ENCODE data around the gene SLC25A10.
A peak's percentile ranks its signal among the peaks of the same experiment; 100 is the strongest.

Gene SLC25A10

GRCh38 chr17:81686614-81687013 lies 25.5 kb upstream of the SLC25A10 start:
- no peak for DNase-seq (ENCODE audit: low read depth in 2 of 2)

GRCh38 chr17:81687770-81688541 lies 24.1 kb upstream of the SLC25A10 start:
- no peak for DNase-seq (ENCODE audit: low read depth in 2 of 2)

- no peak for DNase-seq (ENCODE audit: low read depth in 2 of 2)
Observed at GRCh38 chr17:81688616-81689015, 23.5 kb upstream of the SLC25A10 start.

- no peak for DNase-seq (ENCODE audit: low read depth in 2 of 2)
Observed at GRCh38 chr17:81690066-81690465, 22.0 kb upstream of the SLC25A10 start.

- DNase-seq (ENCODE audit: low read depth in 2 of 2), result no peak
Observed at GRCh38 chr17:81690549-81690948, 21.5 kb upstream of the SLC25A10 start.

GRCh38 chr17:81691196-81691595 lies 20.9 kb upstream of the SLC25A10 start:
- DNase-seq (ENCODE audit: low read depth in 2 of 2), result no peak

- no peak for DNase-seq (ENCODE audit: low read depth in 2 of 2)
Observed at GRCh38 chr17:81691608-81692007, 20.5 kb upstream of the SLC25A10 start.

- no peak for DNase-seq (ENCODE audit: low read depth in 2 of 2)
Observed at GRCh38 chr17:81693509-81694210, 18.4 kb upstream of the SLC25A10 start.

GRCh38 chr17:81694810-81695209 lies 17.3 kb upstream of the SLC25A10 start:
- no peak for DNase-seq (ENCODE audit: low read depth in 2 of 2)

GRCh38 chr17:81695211-81695610 lies 16.9 kb upstream of the SLC25A10 start:
- DNase-seq (ENCODE audit: low read depth in 2 of 2), result no peak

- no peak for DNase-seq (ENCODE audit: low read depth in 2 of 2)
Observed at GRCh38 chr17:81695801-81696200, 16.3 kb upstream of the SLC25A10 start.

- DNase-seq (ENCODE audit: low read depth in 2 of 2), result no peak
Observed at GRCh38 chr17:81696218-81696941, 15.7 kb upstream of the SLC25A10 start.

GRCh38 chr17:81697261-81698044 lies 14.6 kb upstream of the SLC25A10 start:
- DNase-seq (ENCODE audit: low read depth in 2 of 2), result no peak

GRCh38 chr17:81700353-81701287 lies 11.5 kb upstream of the SLC25A10 start:
- no peak for DNase-seq (ENCODE audit: low read depth in 2 of 2)

- no peak for DNase-seq (ENCODE audit: low read depth in 2 of 2)
Observed at GRCh38 chr17:81701288-81702071, 10.6 kb upstream of the SLC25A10 start.

GRCh38 chr17:81702934-81703746 lies 8.9 kb upstream of the SLC25A10 start, which contains the start of gene MRPL12:
MRPL12 (plus strand) TSS chr17:81703367; CDS start chr17:81703502, 135 bp downstream.
- DNase-seq (ENCODE audit: low read depth in 2 of 2), result peak; percentile 73 to 84

- no peak for DNase-seq (ENCODE audit: low read depth in 2 of 2)
Observed at GRCh38 chr17:81703747-81704654, 8.1 kb upstream of the SLC25A10 start.

Data from stimulated activated CD8-positive, alpha-beta memory T cell treated with anti-CD3 and anti-CD28 coated beads, Interleukin-7, amount 100 ng/mL, for 1 hour (primary cell).